GM19240 (cell line): Measurements from ENCODE around the gene MCTP1.

ENCODE experiments used
- DNase-seq: peaks from one replicate; pipeline ENCODE4 v3.0.0; 2011; ENCODE audit warnings: low spot score; ENCODE audit not compliant: insufficient read length

The MCTP1 gene

GRCh38 chr5:95284572-95285408, at the start of gene MCTP1:
MCTP1 (minus strand) TSS chr5:95285094.
- no peak for DNase-seq

GRCh38 chr5:95332158-95332557, 47.3 kb upstream of the MCTP1 start:
- DNase-seq: no peak

GRCh38 chr5:95331358-95331757, 46.5 kb upstream of the MCTP1 start:
- DNase-seq: no peak

- no peak for DNase-seq
Observed at GRCh38 chr5:95327211-95327610, 42.3 kb upstream of the MCTP1 start.

GRCh38 chr5:95317687-95318086, 32.8 kb upstream of the MCTP1 start:
- no peak for DNase-seq

GRCh38 chr5:95317085-95317484, 32.2 kb upstream of the MCTP1 start:
- DNase-seq: no peak

GRCh38 chr5:95304711-95305110, 19.8 kb upstream of the MCTP1 start:
- DNase-seq: no peak

GRCh38 chr5:95298651-95299050, 13.8 kb upstream of the MCTP1 start:
- no peak for DNase-seq

- DNase-seq: no peak
Observed at GRCh38 chr5:95296291-95296690, 11.4 kb upstream of the MCTP1 start.

GRCh38 chr5:95285409-95285755, 488 bp upstream of the MCTP1 start:
- no peak for DNase-seq

- DNase-seq: no peak
Observed at GRCh38 chr5:95283761-95284571, 928 bp downstream of the MCTP1 start.

- no peak for DNase-seq
Observed at GRCh38 chr5:95283022-95283615, 1.8 kb downstream of the MCTP1 start.

- no peak for DNase-seq
Observed at GRCh38 chr5:95281226-95281625, 3.7 kb downstream of the MCTP1 start.

GRCh38 chr5:95280401-95281095, 4.3 kb downstream of the MCTP1 start:
- DNase-seq: no peak

- no peak for DNase-seq
Observed at GRCh38 chr5:95274011-95274410, 10.9 kb downstream of the MCTP1 start.

GRCh38 chr5:95272316-95272929, 12.5 kb downstream of the MCTP1 start:
- DNase-seq: no peak

GRCh38 chr5:95262933-95263660, 21.8 kb downstream of the MCTP1 start:
- DNase-seq: no peak

- no peak for DNase-seq
Observed at GRCh38 chr5:95261437-95262175, 23.3 kb downstream of the MCTP1 start.

- no peak for DNase-seq
Observed at GRCh38 chr5:95256991-95257390, 27.9 kb downstream of the MCTP1 start.

- no peak for DNase-seq
Observed at GRCh38 chr5:95256446-95256845, 28.4 kb downstream of the MCTP1 start.
